Right lobe of liver (tissue), 6 donors: Measurements from ENCODE around the gene USP11. TPM values are rescaled to one million over a fixed set of nuclear protein-coding genes. Genes with fewer than 3 reads are reported as not detected.
A peak's percentile ranks its signal among the peaks of the same experiment; 100 is the strongest.
"Not testable (repeated sequence)": the region's sequence is repeated elsewhere in the genome, so short reads cannot be mapped to it uniquely, and the experiment has no call there.

Source experiments
- ATAC-seq, 4 donors: fragments of 200-7000 bp; cut with Tn5 transposase; one replicate each; pipeline ENCODE4 v1.9.1; 2020; ENCODE audit warnings: mild to moderate bottlenecking in 4 of 4, moderate library complexity in 4 of 4
- DNase-seq, 3 donors: peaks; one replicate each; pipeline ENCODE4 v3.0.0-alpha.2; 2020
- H3K27ac ChIP-seq, 3 donors: fragments of 200-600 bp; one replicate each; pipeline ENCODE4 v1.8.0; 2022
- H3K27me3 ChIP-seq, 2 donors: fragments of 200-600 bp; one replicate each; pipeline ENCODE4 v1.8.0; 2022
- H3K36me3 ChIP-seq, 4 donors: fragments of 200-600 bp; sonication (generic) in 1 of 4; one replicate each; pipeline versions ENCODE4 v1.5.1 to v1.8.0; 2017 to 2022; ENCODE audit warnings: control low read depth in 1 of 4
- H3K4me1 ChIP-seq, 4 donors: fragments of 200-600 bp; sonication (generic) in 1 of 4; one replicate each; pipeline versions ENCODE4 v1.5.1 to v1.8.0; 2017 to 2022; ENCODE audit warnings: control low read depth in 1 of 4
- H3K4me3 ChIP-seq, 3 donors: fragments of 200-600 bp; one replicate each; pipeline ENCODE4 v1.8.0; 2022
- H3K9me3 ChIP-seq, 4 donors: fragments of 200-600 bp; sonication (generic) in 1 of 4; one replicate each; pipeline versions ENCODE4 v1.5.1 to v1.8.0; 2017 to 2022; ENCODE audit warnings: control low read depth in 1 of 4
- POLR2A ChIP-seq: fragments of 450-650 bp; IDR thresholded peaks from one replicate; pipeline ENCODE4 v1.6.1; 2017; ENCODE audit warnings: antibody characterized with exemption, mild to moderate bottlenecking
- WGBS: methylation state at CpG from one replicate; pipeline ENCODE4 v1.1.6; 2018; ENCODE audit warnings: low coverage, low lambda C conversion rate; ENCODE audit not compliant: insufficient coverage; ENCODE audit errors: missing lambda C conversion rate; 5-methylcytosine and 5-hydroxymethylcytosine counted together
- intact Hi-C, 2 donors: fragments of 100-400 bp; cut with DNase I; formaldehyde crosslinking; loops; one replicate each; pipeline versions ENCODE4 v1.11.2 to v1.14.1; 2022
- total RNA-seq, 6 experiments: library from RNA; depleted of rRNA in 2 of 6; stranded (reverse); fragments of >200 nt in 2 of 6; fragmentation: NEBNext Ultra II Directional in 3 of 6; extraction: Animal tissue kit (Norgen Biotek cat#: 25700) in 3 of 6; gene quantifications; one replicate each; pipeline versions ENCODE4 v1.1.0 to v1.2.4, GENCODE V29; 2016 to 2023
- TF ChIP-seq, protein P1 (sequence below), 4 donors: fragments of 200-600 bp in 3 of 4; fragments of 450-650 bp in 1 of 4; IDR thresholded peaks; one replicate each; pipeline versions ENCODE4 v1.5.1 to v1.8.0; 2016 to 2022; ENCODE audit warnings: antibody characterized with exemption in 4 of 4, mild to moderate bottlenecking in 2 of 4
- donor health status: DM: no; HTN: yes; CAD: no.
- donor health status: DM: no; HTN: no; CAD: no.
- donor health status: DM: no; HTN: no; CAD: no.
- donor health status: DM: no; HTN: yes; CAD: no.
- donor health status: DM: no; HTN: yes; CAD: no.

The USP11 gene
- total RNA-seq, 6 experiments from 2014 or later, result 7.1 to 14.7 (median 11.4) TPM

DNA sequence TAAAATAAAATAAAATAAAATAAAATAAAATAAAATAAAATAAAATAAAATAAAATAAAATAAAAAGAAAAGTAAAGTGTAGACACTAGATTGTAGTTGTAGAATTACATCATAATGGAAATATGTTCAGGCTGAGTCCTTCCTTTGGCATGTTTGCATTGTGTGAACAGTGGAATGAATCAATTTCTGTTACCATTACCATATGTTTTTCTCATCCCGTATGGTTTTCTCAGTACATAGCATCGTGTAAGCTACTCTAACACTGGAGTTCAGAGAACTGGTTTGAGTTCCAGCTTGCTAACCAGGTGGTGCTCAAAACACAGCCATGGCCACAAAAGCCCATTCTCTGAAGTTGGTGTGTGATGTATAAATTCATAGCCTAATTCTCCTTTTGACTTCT lies 45.9 kb downstream of the USP11 start:
- DNase-seq, result no peak
- H3K27ac ChIP-seq, result no peak overlapping the region
- no peaks in the 10 kb centered on the region for H3K4me1 ChIP-seq
- WGBS, result 57% methylated on average over 2 of the region's 2 CpGs
- no peaks in the 10 kb centered on the region for H3K27me3 ChIP-seq
- no peak overlapping the region for H3K4me3 ChIP-seq
- no peak for ATAC-seq
- TF ChIP-seq, protein P1, sequence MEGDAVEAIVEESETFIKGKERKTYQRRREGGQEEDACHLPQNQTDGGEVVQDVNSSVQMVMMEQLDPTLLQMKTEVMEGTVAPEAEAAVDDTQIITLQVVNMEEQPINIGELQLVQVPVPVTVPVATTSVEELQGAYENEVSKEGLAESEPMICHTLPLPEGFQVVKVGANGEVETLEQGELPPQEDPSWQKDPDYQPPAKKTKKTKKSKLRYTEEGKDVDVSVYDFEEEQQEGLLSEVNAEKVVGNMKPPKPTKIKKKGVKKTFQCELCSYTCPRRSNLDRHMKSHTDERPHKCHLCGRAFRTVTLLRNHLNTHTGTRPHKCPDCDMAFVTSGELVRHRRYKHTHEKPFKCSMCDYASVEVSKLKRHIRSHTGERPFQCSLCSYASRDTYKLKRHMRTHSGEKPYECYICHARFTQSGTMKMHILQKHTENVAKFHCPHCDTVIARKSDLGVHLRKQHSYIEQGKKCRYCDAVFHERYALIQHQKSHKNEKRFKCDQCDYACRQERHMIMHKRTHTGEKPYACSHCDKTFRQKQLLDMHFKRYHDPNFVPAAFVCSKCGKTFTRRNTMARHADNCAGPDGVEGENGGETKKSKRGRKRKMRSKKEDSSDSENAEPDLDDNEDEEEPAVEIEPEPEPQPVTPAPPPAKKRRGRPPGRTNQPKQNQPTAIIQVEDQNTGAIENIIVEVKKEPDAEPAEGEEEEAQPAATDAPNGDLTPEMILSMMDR (IDR thresholded peaks at IDR 0.05), result no peak
- TF ChIP-seq POLR2A, result no peak
- no peaks in the 10 kb centered on the region for H3K9me3 ChIP-seq
- intact Hi-C loops, result no loop called here
- H3K36me3 ChIP-seq, result no peaks in the 10 kb centered on the region

DNA sequence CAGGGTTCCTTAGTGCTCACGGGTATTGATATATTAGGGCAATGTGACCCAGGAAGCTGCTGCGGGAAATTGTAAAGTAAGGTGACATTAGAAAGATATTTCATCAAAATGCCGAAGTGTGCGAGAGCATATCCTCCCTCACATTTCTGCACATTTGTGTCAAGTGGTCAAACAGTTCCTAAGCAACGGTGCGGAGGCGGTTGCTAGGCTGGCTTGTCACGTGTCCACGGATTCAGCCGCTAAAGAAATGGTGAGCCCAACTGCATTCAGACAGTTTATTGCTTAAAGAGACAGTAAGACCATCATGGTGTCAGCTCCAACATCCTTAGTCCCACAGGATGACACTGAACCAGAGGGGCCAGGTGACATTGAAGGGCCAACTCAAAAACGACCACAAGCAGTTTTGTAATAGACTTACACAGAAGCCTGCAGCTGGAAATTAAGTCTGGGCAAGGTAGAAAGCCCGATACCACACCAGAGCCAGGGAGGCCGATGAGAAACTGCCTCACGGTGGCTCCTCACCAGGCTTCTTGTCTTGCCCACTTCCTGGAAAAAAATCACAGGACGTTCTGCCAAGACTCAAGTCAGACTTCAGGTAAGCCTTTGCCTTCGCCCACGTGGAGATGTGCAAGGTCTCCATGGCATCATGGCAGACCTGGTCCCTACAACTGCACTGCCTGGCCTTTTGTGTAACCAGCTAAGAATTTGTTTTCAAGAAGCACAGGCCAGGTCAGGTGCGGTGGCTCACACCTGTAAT lies 50.4 kb downstream of the USP11 start:
- Histone ChIP-seq H3K27ac (no peak overlapping the region), H3K9me3 (no peaks in the 10 kb centered on the region), H3K4me3 (no peak overlapping the region), H3K27me3 (no peaks in the 10 kb centered on the region), H3K36me3 (no peaks in the 10 kb centered on the region), H3K4me1 (no peaks in the 10 kb centered on the region)
- no peak for DNase-seq
- no peak for ATAC-seq
- intact Hi-C loops, result no loop called here
- WGBS, result 41% methylated on average over 15 of the region's 18 CpGs
- TF ChIP-seq, protein P1 (IDR thresholded peaks at IDR 0.05), result no peak
- TF ChIP-seq POLR2A, result no peak

DNA sequence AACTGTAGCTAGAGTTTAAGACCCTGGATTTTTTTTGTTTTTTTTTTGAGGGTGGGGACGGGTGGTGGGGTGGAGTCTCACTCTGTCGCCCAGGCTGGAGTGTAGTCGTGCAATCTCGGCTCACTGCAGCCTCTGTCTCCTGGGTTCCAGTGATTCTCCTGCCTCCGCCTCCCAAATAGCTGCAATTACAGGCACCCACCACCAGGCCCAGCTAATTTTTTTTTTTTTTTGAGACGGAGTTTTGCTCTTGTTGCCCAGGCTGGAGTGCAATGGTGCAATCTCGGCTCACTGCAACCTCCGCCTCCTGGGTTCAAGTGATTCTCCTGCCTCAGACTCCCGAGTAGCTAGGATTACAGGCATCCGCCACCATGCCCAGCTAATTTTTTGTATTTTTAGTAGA lies 51.8 kb downstream of the USP11 start:
- TF ChIP-seq, protein P1 (IDR thresholded peaks at IDR 0.05), result peak in 1 of 4 donors; percentile 3
- H3K4me3 ChIP-seq, H3K9me3 ChIP-seq, H3K4me1 ChIP-seq, H3K27me3 ChIP-seq, ATAC-seq, H3K36me3 ChIP-seq, H3K27ac ChIP-seq, DNase-seq, intact Hi-C loops: not testable (repeated sequence)
- WGBS, result 73% methylated on average over 8 of the region's 10 CpGs

DNA sequence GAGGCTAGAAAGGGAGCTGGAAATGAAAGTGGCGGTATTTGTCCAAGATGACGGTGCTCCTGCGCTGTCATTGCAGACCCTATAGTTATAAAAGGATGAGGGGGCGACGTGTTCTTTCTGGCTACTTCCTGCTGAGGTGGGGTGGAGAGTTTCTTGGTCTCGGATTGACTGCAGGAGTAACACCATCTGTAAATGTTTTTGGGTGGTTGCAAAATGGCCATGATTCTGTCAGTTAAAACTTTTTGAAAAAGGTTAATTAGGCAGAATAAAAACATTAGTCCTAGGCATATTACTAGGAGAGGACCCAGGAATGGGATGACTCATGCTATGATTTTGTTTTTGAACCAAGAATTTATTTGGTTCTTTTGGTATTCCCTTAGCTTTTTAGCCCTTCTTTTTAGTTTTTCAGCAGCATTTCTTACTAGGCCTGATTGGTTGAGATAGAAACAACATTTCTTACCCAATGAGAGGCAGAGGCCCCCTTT lies 53.1 kb downstream of the USP11 start:
- Histone ChIP-seq H3K36me3 (no peaks in the 10 kb centered on the region), H3K27ac (no peak overlapping the region), H3K4me3 (no peak overlapping the region), H3K9me3 (no peaks in the 10 kb centered on the region), H3K4me1 (no peaks in the 10 kb centered on the region), H3K27me3 (no peaks in the 10 kb centered on the region)
- no peak for TF ChIP-seq POLR2A
- TF ChIP-seq, protein P1 (IDR thresholded peaks at IDR 0.05), result no peak
- WGBS, result 42% methylated on average over 6 of the region's 6 CpGs
- ATAC-seq, result no peak
- DNase-seq, result no peak
- intact Hi-C loops, result no loop called here
